MM.1S (cell line): ENCODE results near the gene A4GALT.

ENCODE experiments used
- DNase-seq: peaks from one replicate; pipeline ENCODE4 v3.0.0-alpha.2; 2015
- H2AFZ ChIP-seq: fragments of 300-600 bp; sonication (generic); 2 replicates; pipeline ENCODE4 v1.6.0; 2016; ENCODE audit warnings: antibody characterized with exemption, low read length
- H3F3A ChIP-seq: fragments of 300-600 bp; sonication (generic); 2 replicates; pipeline ENCODE4 v1.6.1; 2016; ENCODE audit warnings: mild to moderate bottlenecking, antibody characterized with exemption, low read length, moderate library complexity, mixed read lengths; ENCODE audit not compliant: insufficient read depth
- H3K27ac ChIP-seq: fragments of 300-600 bp; sonication (generic); 2 replicates; pipeline ENCODE4 v1.5.1; 2016; ENCODE audit warnings: mild to moderate bottlenecking, low read length
- H3K27me3 ChIP-seq: fragments of 300-600 bp; sonication (generic); replicated peaks from 2 replicates; pipeline ENCODE4 v1.6.0; 2016; ENCODE audit warnings: low read length; ENCODE audit not compliant: insufficient read depth
- H3K36me3 ChIP-seq: fragments of 300-600 bp; sonication (generic); replicated peaks from 2 replicates; pipeline ENCODE4 v1.6.1; 2016; ENCODE audit warnings: mild to moderate bottlenecking, low read length, mixed read lengths; ENCODE audit not compliant: insufficient read depth
- H3K4me1 ChIP-seq: fragments of 300-600 bp; sonication (generic); 2 replicates; pipeline ENCODE4 v1.6.1; 2016; ENCODE audit warnings: low read length, mixed read lengths
- H3K4me2 ChIP-seq: fragments of 300-600 bp; sonication (generic); 2 replicates; pipeline ENCODE4 v1.6.0; 2016; ENCODE audit warnings: low read depth, low read length
- H3K4me3 ChIP-seq: fragments of 300-600 bp; sonication (generic); 2 replicates; pipeline ENCODE4 v1.5.1; 2016; ENCODE audit warnings: low read length, mixed read lengths
- H3K79me2 ChIP-seq: fragments of 300-600 bp; sonication (generic); 2 replicates; pipeline ENCODE4 v1.6.1; 2016; ENCODE audit warnings: mixed run types, low read length, mixed read lengths
- H3K9ac ChIP-seq: fragments of 300-600 bp; sonication (generic); 2 replicates; pipeline ENCODE4 v1.6.1; 2016; ENCODE audit warnings: low read length, mixed read lengths
- H3K9me2 ChIP-seq: fragments of 300-600 bp; sonication (generic); replicated peaks from 2 replicates; pipeline ENCODE4 v1.6.1; 2016; ENCODE audit warnings: mild to moderate bottlenecking, low read length, mixed read lengths; ENCODE audit not compliant: insufficient read depth
- H3K9me3 ChIP-seq: fragments of 300-600 bp; sonication (generic); replicated peaks from 2 replicates; pipeline ENCODE4 v1.6.1; 2016; ENCODE audit warnings: mild to moderate bottlenecking, low read length, mixed read lengths; ENCODE audit not compliant: insufficient read depth
- H4K20me1 ChIP-seq: fragments of 300-600 bp; sonication (generic); 2 replicates; pipeline ENCODE4 v1.6.1; 2016; ENCODE audit warnings: mild to moderate bottlenecking, low read length, moderate library complexity, mixed read lengths; ENCODE audit not compliant: insufficient read depth
- CTCF ChIP-seq: fragments of 300-600 bp; sonication (generic); IDR thresholded peaks from 2 replicates; pipeline ENCODE4 v1.5.1; 2016; ENCODE audit warnings: antibody characterized with exemption, low read length, mixed read lengths
- EZH2 ChIP-seq: fragments of 300-600 bp; sonication (generic); optimal IDR thresholded peaks from 2 replicates; pipeline ENCODE3; 2017; ENCODE audit warnings: low read depth, mild to moderate bottlenecking, antibody characterized with exemption, low read length, mixed read lengths
- EZH2phosphoT487 ChIP-seq: fragments of 300-600 bp; sonication (generic); IDR thresholded peaks from 2 replicates; pipeline ENCODE4 v1.6.1; 2018; ENCODE audit warnings: antibody characterized with exemption, low read length

The A4GALT gene

DNA sequence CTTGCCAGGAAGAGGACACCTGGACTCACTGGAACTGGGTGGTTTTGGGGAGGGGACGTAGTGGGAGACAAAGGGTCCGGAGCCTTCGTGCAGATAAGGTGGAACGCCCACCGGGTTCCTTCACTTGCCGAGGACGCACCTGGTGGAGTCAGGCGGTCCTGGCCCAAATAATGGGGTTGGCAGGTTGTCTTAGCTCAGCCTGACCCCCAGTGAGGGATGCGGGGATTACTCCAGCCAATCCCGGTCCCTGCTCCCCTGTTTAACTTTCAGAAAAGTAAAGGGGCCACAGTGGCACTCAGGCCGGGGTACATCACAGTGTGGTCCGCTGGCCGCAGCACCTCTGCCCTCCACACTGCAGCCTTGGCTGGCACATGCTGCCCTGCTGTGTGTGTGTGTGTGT, 18.0 kb downstream of the A4GALT start:
- H3K4me1 ChIP-seq: no peaks in the 10 kb centered on the region
- no peaks in the 10 kb centered on the region for H3F3A ChIP-seq
- H3K27ac ChIP-seq: no peak overlapping the region
- no peak overlapping the region for H2AFZ ChIP-seq
- H3K27me3 ChIP-seq: no peaks in the 10 kb centered on the region
- no peak overlapping the region for H3K4me3 ChIP-seq
- H3K4me2 ChIP-seq: no peak overlapping the region
- H3K9ac ChIP-seq: no peak overlapping the region
- no peaks in the 10 kb centered on the region for H4K20me1 ChIP-seq
- TF ChIP-seq EZH2phosphoT487: no peak
- no peak for TF ChIP-seq CTCF
- TF ChIP-seq EZH2: no peak
- DNase-seq: no peak
- no peaks in the 10 kb centered on the region for H3K79me2 ChIP-seq
- no peaks in the 10 kb centered on the region for H3K9me3 ChIP-seq
- no peaks in the 10 kb centered on the region for H3K9me2 ChIP-seq
- no peaks in the 10 kb centered on the region for H3K36me3 ChIP-seq

DNA sequence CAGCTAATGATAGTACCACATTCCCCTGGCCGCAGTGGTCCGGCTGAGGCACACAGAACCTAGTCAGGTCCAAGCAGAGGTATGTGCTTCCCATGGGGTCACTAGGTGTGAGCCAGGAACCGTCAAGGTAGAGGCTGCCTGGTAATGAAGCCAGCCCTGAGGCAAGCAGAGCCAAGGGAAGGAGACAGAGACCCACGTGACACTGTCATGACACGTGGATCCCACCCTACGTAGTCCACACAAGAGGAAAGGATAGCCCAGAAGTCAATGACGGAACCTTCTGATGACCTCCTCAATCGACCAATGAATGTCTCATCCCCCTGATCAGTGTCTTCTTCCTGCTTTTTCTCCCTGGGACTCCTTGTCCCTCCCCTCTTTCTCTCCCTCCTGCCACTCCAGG, 19.0 kb downstream of the A4GALT start:
- H3K9me3 ChIP-seq: no peaks in the 10 kb centered on the region
- no peaks in the 10 kb centered on the region for H3K27me3 ChIP-seq
- H3K79me2 ChIP-seq: no peaks in the 10 kb centered on the region
- no peaks in the 10 kb centered on the region for H3K4me1 ChIP-seq
- H3K36me3 ChIP-seq: no peaks in the 10 kb centered on the region
- H3K27ac ChIP-seq: no peak overlapping the region
- H2AFZ ChIP-seq: no peak overlapping the region
- H3F3A ChIP-seq: no peaks in the 10 kb centered on the region
- no peak overlapping the region for H3K9ac ChIP-seq
- DNase-seq: no peak
- no peak for TF ChIP-seq EZH2
- no peak for TF ChIP-seq CTCF
- TF ChIP-seq EZH2phosphoT487: no peak
- no peaks in the 10 kb centered on the region for H4K20me1 ChIP-seq
- H3K4me2 ChIP-seq: no peak overlapping the region
- H3K9me2 ChIP-seq: no peaks in the 10 kb centered on the region
- H3K4me3 ChIP-seq: no peak overlapping the region

GRCh38 chr22:42700901-42701300, 19.8 kb downstream of the A4GALT start:
- Histone ChIP-seq H3K9ac (no peak overlapping the region), H3K36me3 (no peaks in the 10 kb centered on the region), H3K9me3 (no peaks in the 10 kb centered on the region), H3K79me2 (no peaks in the 10 kb centered on the region), H3K4me1 (no peaks in the 10 kb centered on the region), H4K20me1 (no peaks in the 10 kb centered on the region), H3K27me3 (no peaks in the 10 kb centered on the region), H3K27ac (no peak overlapping the region), H3F3A (no peaks in the 10 kb centered on the region), H3K9me2 (no peaks in the 10 kb centered on the region), H3K4me3 (no peak overlapping the region), H2AFZ (no peak overlapping the region), H3K4me2 (no peak overlapping the region)
- no peak for DNase-seq
- TF ChIP-seq EZH2phosphoT487 (no peak), EZH2 (no peak), CTCF (no peak)

GRCh38 chr22:42700355-42700754, 20.3 kb downstream of the A4GALT start:
- Histone ChIP-seq H3K9ac (no peak overlapping the region), H2AFZ (no peak overlapping the region), H3K9me3 (no peaks in the 10 kb centered on the region), H3K4me2 (no peak overlapping the region), H3K4me3 (no peak overlapping the region), H3K79me2 (no peaks in the 10 kb centered on the region), H3K27me3 (no peaks in the 10 kb centered on the region), H3K27ac (no peak overlapping the region), H3K36me3 (no peaks in the 10 kb centered on the region), H4K20me1 (no peaks in the 10 kb centered on the region), H3F3A (no peaks in the 10 kb centered on the region), H3K4me1 (no peaks in the 10 kb centered on the region), H3K9me2 (no peaks in the 10 kb centered on the region)
- no peak for TF ChIP-seq CTCF
- no peak for TF ChIP-seq EZH2phosphoT487
- no peak for TF ChIP-seq EZH2
- no peak for DNase-seq
